Right lobe of liver (tissue), 6 donors: Measurements from ENCODE around the gene PIK3CB. TPM values are rescaled to one million over a fixed set of nuclear protein-coding genes. Genes with fewer than 3 reads are reported as not detected.
"Not testable (repeated sequence)": the region's sequence is repeated elsewhere in the genome, so short reads cannot be mapped to it uniquely, and the experiment has no call there.

ENCODE experiments used
- ATAC-seq, 4 donors: fragments of 200-7000 bp; cut with Tn5 transposase; one replicate each; pipeline ENCODE4 v1.9.1; 2020; ENCODE audit warnings: mild to moderate bottlenecking in 4 of 4, moderate library complexity in 4 of 4
- DNase-seq, 3 donors: peaks; one replicate each; pipeline ENCODE4 v3.0.0-alpha.2; 2020
- H3K27ac ChIP-seq, 3 donors: fragments of 200-600 bp; one replicate each; pipeline ENCODE4 v1.8.0; 2022
- H3K27me3 ChIP-seq, 2 donors: fragments of 200-600 bp; one replicate each; pipeline ENCODE4 v1.8.0; 2022
- H3K36me3 ChIP-seq, 4 donors: fragments of 200-600 bp; sonication (generic) in 1 of 4; one replicate each; pipeline versions ENCODE4 v1.5.1 to v1.8.0; 2017 to 2022; ENCODE audit warnings: control low read depth in 1 of 4
- H3K4me1 ChIP-seq, 4 donors: fragments of 200-600 bp; sonication (generic) in 1 of 4; one replicate each; pipeline versions ENCODE4 v1.5.1 to v1.8.0; 2017 to 2022; ENCODE audit warnings: control low read depth in 1 of 4
- H3K4me3 ChIP-seq, 3 donors: fragments of 200-600 bp; one replicate each; pipeline ENCODE4 v1.8.0; 2022
- H3K9me3 ChIP-seq, 4 donors: fragments of 200-600 bp; sonication (generic) in 1 of 4; one replicate each; pipeline versions ENCODE4 v1.5.1 to v1.8.0; 2017 to 2022; ENCODE audit warnings: control low read depth in 1 of 4
- POLR2A ChIP-seq: fragments of 450-650 bp; IDR thresholded peaks from one replicate; pipeline ENCODE4 v1.6.1; 2017; ENCODE audit warnings: antibody characterized with exemption, mild to moderate bottlenecking
- WGBS: methylation state at CpG from one replicate; pipeline ENCODE4 v1.1.6; 2018; ENCODE audit warnings: low coverage, low lambda C conversion rate; ENCODE audit not compliant: insufficient coverage; ENCODE audit errors: missing lambda C conversion rate; 5-methylcytosine and 5-hydroxymethylcytosine counted together
- intact Hi-C, 2 donors: fragments of 100-400 bp; cut with DNase I; formaldehyde crosslinking; loops; one replicate each; pipeline versions ENCODE4 v1.11.2 to v1.14.1; 2022
- total RNA-seq, 6 experiments: library from RNA; depleted of rRNA in 2 of 6; stranded (reverse); fragments of >200 nt in 2 of 6; fragmentation: NEBNext Ultra II Directional in 3 of 6; extraction: Animal tissue kit (Norgen Biotek cat#: 25700) in 3 of 6; gene quantifications; one replicate each; pipeline versions ENCODE4 v1.1.0 to v1.2.4, GENCODE V29; 2016 to 2023
- TF ChIP-seq, protein P1 (sequence below), 4 donors: fragments of 200-600 bp in 3 of 4; fragments of 450-650 bp in 1 of 4; IDR thresholded peaks; one replicate each; pipeline versions ENCODE4 v1.5.1 to v1.8.0; 2016 to 2022; ENCODE audit warnings: antibody characterized with exemption in 4 of 4, mild to moderate bottlenecking in 2 of 4
- donor health status: DM: no; HTN: yes; CAD: no.
- donor health status: DM: no; HTN: no; CAD: no.
- donor health status: DM: no; HTN: no; CAD: no.
- donor health status: DM: no; HTN: yes; CAD: no.
- donor health status: DM: no; HTN: yes; CAD: no.

PIK3CB gene
- total RNA-seq, 6 experiments from 2014 or later: 12.1 to 20.9 (median 14.6) TPM

DNA sequence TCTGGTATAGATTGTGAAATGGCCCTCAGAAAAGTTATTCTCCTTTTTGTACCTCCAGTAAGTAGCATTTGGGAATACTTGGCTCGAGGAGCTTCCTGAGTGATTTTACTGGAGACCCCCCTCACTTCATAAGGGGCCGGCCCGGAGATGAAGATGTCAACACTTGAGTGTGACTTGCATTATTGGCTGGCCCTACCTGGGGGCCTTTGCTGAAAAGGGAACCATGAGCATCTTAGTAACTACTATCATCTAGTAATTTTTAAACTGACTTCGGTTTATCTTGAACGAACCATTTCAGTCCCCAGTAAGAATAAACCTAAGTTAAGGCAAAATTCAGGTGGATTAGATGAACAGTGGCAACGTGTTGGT, 224.8 kb downstream of the PIK3CB start:
- WGBS: 64% methylated on average over 5 of the region's 6 CpGs
- Histone ChIP-seq H3K27ac (no peak overlapping the region), H3K9me3 (no peaks in the 10 kb centered on the region), H3K4me3 (no peak overlapping the region), H3K36me3 (no peaks in the 10 kb centered on the region), H3K27me3 (no peaks in the 10 kb centered on the region), H3K4me1 (peaks cover 0 to 4% (median 2%) of the 10 kb centered on the region in 4 donors)
- DNase-seq: no peak
- intact Hi-C loops: no loop called here
- TF ChIP-seq POLR2A: no peak
- TF ChIP-seq, protein P1, sequence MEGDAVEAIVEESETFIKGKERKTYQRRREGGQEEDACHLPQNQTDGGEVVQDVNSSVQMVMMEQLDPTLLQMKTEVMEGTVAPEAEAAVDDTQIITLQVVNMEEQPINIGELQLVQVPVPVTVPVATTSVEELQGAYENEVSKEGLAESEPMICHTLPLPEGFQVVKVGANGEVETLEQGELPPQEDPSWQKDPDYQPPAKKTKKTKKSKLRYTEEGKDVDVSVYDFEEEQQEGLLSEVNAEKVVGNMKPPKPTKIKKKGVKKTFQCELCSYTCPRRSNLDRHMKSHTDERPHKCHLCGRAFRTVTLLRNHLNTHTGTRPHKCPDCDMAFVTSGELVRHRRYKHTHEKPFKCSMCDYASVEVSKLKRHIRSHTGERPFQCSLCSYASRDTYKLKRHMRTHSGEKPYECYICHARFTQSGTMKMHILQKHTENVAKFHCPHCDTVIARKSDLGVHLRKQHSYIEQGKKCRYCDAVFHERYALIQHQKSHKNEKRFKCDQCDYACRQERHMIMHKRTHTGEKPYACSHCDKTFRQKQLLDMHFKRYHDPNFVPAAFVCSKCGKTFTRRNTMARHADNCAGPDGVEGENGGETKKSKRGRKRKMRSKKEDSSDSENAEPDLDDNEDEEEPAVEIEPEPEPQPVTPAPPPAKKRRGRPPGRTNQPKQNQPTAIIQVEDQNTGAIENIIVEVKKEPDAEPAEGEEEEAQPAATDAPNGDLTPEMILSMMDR (IDR thresholded peaks at IDR 0.05): no peak
- no peak for ATAC-seq

GRCh38 chr3:138608322-138609135, 226.2 kb downstream of the PIK3CB start, which contains the start of gene FAIM:
TSS of gene FAIM (plus strand) at chr3:138608771. CDS start at chr3:138619727, 10,956 bp downstream.
- H3K36me3 ChIP-seq: no peaks in the 10 kb centered on the region
- intact Hi-C loops: no loop called here
- TF ChIP-seq POLR2A: peak; percentile 51
- TF ChIP-seq, protein P1 (IDR thresholded peaks at IDR 0.05): no peak
- no peaks in the 10 kb centered on the region for H3K27me3 ChIP-seq
- H3K27ac ChIP-seq: peak within 1 kb of the TSS; percentile 85 to 89 (median 86)
- peaks cover 0 to 4% (median 2%) of the 10 kb centered on the region in 4 donors for H3K4me1 ChIP-seq
- 40% methylated on average over 1 of the region's 68 CpGs for WGBS
- peak; percentile 81 to 86 (median 84) for ATAC-seq
- no peaks in the 10 kb centered on the region for H3K9me3 ChIP-seq
- DNase-seq: peak; percentile 72 to 78 (median 73)
- H3K4me3 ChIP-seq: peak within 1 kb of the TSS; percentile 82 to 85 (median 85)

DNA sequence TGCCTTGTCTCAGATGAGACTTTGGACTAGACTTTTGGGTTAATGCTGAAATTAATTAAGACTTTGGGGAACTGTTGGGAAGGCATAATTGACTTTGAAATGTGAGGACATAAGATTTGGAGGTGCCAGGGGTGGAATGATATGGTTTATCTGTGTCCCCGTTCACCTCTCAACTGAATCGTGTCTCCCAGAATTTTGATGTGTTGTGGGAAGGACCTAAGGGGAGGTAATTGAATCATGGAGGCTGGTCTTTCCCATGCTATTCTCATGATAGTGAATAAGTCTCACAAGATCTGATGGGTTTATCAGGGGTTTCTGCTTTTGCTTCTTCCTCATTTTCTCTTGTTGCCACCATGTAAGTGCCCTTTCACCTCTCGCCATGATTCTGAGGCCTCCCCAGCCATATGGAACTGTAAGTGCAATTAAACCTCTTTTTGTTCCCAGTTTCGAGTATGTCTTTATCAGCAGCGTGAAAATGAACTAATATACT, 230.6 kb downstream of the PIK3CB start:
- H3K36me3 ChIP-seq, H3K4me1 ChIP-seq, H3K4me3 ChIP-seq, H3K27me3 ChIP-seq, ATAC-seq, intact Hi-C loops, H3K27ac ChIP-seq, H3K9me3 ChIP-seq, DNase-seq: not testable (repeated sequence)
- 93% methylated on average over 5 of the region's 5 CpGs for WGBS

Other genes with a start within 250 kb of the PIK3CB start
- gene CEP70, start 240.7 kb downstream of the PIK3CB start, total RNA-seq: 10 to 100 TPM; 13.8 to 26.7 (median 21.4) TPM
- 1 to 10 TPM; 3.3 to 6.1 (median 3.9) TPM for gene FAIM, start 226.2 kb downstream of the PIK3CB start, total RNA-seq
- not detected for gene FOXL2, start 112.2 kb upstream of the PIK3CB start, total RNA-seq
- gene FOXL2NB, start 112.3 kb upstream of the PIK3CB start, total RNA-seq: not detected
- not detected for gene PRR23A, start 171.3 kb upstream of the PIK3CB start, total RNA-seq
- gene PRR23B, start 186.0 kb upstream of the PIK3CB start, total RNA-seq: not detected
- not detected for gene PRR23C, start 210.0 kb upstream of the PIK3CB start, total RNA-seq